ENCODE measurements around the gene DENND4C. TPM values are rescaled to one million over a fixed set of nuclear protein-coding genes. Genes with fewer than 3 reads are reported as not detected.

The DENND4C gene
- total RNA-seq, 2 donors from 2014 or later, result 52.7 to 58.0 TPM

GRCh38 chr9:19198406-19198805, 32.1 kb upstream of the DENND4C start:
- H3K4me1 ChIP-seq, result peaks cover 27% of the 10 kb centered on the region
- ATAC-seq (no peak), DNase-seq (no peak)
- H3K27me3 ChIP-seq, result no peaks in the 10 kb centered on the region
- no peaks in the 10 kb centered on the region for H3K9me3 ChIP-seq
- no peaks in the 10 kb centered on the region for H3K36me3 ChIP-seq (replicated peaks in 1 of 2; ENCODE audit: insufficient read depth in 1 of 2, low read depth in 2 of 2)
- WGBS, 2 donors, result 86 to 100% methylated on average over 1 of the region's 1 CpG
- no peak for TF ChIP-seq CTCF (IDR thresholded peaks at IDR 0.05)
- TF ChIP-seq POLR2A (IDR thresholded peaks at IDR 0.05), result no peak
- intact Hi-C loops (cut with DNase I), result no loop called here
- H3K4me3 ChIP-seq, result no peak overlapping the region
- H3K27ac ChIP-seq, result no peak overlapping the region

DNA sequence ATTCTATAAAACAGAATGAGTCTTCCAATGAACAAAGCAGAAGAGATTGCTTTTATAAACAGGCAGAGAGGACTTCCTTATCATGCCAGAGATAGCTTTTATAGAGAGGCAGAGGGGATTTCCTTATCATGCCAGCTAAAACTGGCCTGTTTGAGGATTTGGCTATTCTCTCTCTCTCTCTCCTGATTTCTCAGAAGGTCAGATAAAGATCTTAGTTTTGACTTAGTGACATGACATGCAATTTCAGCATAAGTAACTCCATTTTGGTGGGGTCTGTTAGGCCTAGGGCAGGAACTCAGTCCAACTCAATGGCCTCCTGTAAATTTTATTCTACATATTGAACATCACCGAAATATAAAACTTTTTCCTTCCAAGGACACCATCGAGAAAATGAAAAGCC, 31.5 kb upstream of the DENND4C start:
- H3K36me3 ChIP-seq (replicated peaks in 1 of 2; ENCODE audit: insufficient read depth in 1 of 2, low read depth in 2 of 2), result no peaks in the 10 kb centered on the region
- H3K4me3 ChIP-seq, result no peak overlapping the region
- intact Hi-C loops (cut with DNase I), result no loop called here
- WGBS, 2 donors, result 97 to 98% methylated on average over 2 of the region's 2 CpGs
- peaks cover 27% of the 10 kb centered on the region for H3K4me1 ChIP-seq
- H3K9me3 ChIP-seq, result no peaks in the 10 kb centered on the region
- no peak overlapping the region for H3K27ac ChIP-seq
- no peaks in the 10 kb centered on the region for H3K27me3 ChIP-seq
- DNase-seq (no peak), ATAC-seq (no peak)
- TF ChIP-seq POLR2A (IDR thresholded peaks at IDR 0.05) (no peak), CTCF (IDR thresholded peaks at IDR 0.05) (no peak)

DNA sequence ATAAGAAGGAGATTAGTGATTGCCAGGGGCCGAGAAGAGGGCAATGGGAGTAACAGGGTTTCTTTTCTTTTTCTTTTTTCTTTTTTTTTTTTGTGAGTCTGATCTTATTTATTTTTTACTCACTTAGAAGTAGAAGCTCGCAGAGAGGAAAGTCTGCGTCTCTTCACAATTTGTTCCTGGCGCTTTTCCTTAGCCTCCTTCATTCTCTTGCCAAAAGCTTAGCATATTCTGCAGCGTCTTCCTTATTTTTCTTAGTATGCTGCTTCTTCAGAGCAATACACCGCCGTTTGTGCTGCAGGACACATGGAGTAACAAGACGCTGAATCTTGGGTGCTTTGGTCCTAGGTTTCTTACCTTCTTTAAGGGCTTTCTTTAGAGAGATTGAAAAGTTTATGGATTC, 30.3 kb upstream of the DENND4C start:
- DNase-seq (no peak), ATAC-seq (no peak)
- intact Hi-C loops (cut with DNase I), result no loop called here
- H3K9me3 ChIP-seq, result no peaks in the 10 kb centered on the region
- peaks cover 27% of the 10 kb centered on the region for H3K4me1 ChIP-seq
- H3K36me3 ChIP-seq (replicated peaks in 1 of 2; ENCODE audit: insufficient read depth in 1 of 2, low read depth in 2 of 2), result no peaks in the 10 kb centered on the region
- H3K27me3 ChIP-seq, result no peaks in the 10 kb centered on the region
- no peak for TF ChIP-seq POLR2A (IDR thresholded peaks at IDR 0.05)
- TF ChIP-seq CTCF (IDR thresholded peaks at IDR 0.05), result no peak
- 68 to 73% methylated on average over 8 of the region's 8 CpGs for WGBS, 2 donors
- H3K4me3 ChIP-seq, result no peak overlapping the region
- no peak overlapping the region for H3K27ac ChIP-seq

DNA sequence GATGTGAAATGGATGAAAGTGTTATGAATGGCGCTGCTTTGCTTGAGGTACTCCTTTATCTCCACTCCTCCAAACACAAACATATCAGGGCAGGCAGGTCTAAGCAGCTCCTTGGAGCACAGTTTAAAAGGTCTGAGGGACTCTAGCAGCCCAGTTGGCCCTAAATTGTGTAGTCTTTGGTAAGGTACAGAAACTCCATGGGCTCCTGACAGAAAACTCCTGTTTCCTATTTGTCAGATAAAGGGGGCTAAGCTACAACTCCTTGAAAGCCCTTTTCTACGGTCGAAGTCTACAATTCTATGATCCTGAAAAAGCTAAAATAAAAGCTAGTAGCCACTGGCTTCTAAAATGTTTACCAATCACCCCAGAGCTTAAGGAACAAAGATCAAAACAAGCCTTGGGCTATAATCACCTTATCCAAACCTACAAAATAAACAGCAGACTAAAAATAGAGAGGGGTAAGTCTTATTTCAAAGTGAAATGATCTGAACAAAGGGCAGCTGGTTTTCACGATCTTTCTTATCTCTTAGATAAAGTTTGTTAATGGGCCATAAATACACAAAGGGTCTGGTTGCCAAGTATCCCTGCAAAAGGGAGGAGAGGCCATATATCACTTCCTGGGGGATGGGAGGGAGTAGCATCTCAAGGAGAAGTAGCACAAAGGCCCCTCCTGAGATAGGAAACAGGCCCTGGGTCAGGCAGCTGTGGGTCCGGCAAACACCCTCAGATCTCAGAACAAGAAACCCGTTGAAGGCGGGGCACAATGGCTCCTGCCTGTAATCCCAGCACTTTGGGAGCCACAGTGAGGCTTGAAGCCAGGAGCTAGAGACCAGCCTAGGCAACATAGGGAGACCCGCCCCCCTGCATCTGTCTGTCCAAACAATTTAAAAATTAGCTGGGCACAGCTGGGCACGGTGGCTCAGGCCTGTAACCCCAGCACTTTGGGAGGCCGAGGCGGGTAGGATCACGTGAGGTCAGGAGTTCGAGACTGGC, 28.3 kb upstream of the DENND4C start:
- H3K27ac ChIP-seq, result peak overlapping the region; percentile 23 to 71 (median 51)
- TF ChIP-seq POLR2A (IDR thresholded peaks at IDR 0.05) (no peak), CTCF (IDR thresholded peaks at IDR 0.05) (no peak)
- H3K9me3 ChIP-seq, result no peaks in the 10 kb centered on the region
- no peaks in the 10 kb centered on the region for H3K27me3 ChIP-seq
- peak; percentile 27 to 73 (median 42) for DNase-seq
- peak; percentile 77 for ATAC-seq
- 37 to 54% methylated on average over 9 to 13 of the region's 13 CpGs for WGBS, 2 donors
- no peaks in the 10 kb centered on the region for H3K36me3 ChIP-seq (replicated peaks in 1 of 2; ENCODE audit: insufficient read depth in 1 of 2, low read depth in 2 of 2)
- no peak overlapping the region for H3K4me3 ChIP-seq
- intact Hi-C loops (cut with DNase I), result no loop called here
- peaks cover 27% of the 10 kb centered on the region for H3K4me1 ChIP-seq

All from body of pancreas (tissue), 4 donors.